ENCODE measurements around the gene AOAH. TPM values are rescaled to one million over a fixed set of nuclear protein-coding genes. Genes with fewer than 3 reads are reported as not detected.

The AOAH gene
- total and polyA plus RNA-seq, 2 of the 4 experiments (the other 2 are of a cell fraction), result not detected

DNA sequence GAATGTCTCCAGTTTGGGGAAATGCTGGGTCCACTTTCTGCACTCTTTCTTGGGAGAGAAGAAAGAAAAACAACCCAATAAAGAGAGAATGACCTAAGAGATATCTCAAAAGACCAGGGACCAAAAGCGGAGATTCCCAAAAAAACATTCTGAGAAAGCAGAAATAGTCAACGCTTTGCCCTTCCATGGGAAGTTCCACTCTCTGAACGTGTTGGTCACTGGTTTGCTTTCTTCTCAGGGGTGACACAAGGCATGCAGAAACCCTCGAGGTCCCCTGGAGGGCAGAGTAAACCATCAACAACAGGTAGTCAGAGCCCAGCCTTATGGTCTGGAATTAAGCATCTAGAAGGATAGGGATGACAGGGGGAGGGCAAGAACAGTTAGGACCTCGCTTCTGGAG is 26.2 kb upstream of the AOAH start:
- no peak overlapping the region for H3K14ac ChIP-seq (replicated peaks; ENCODE audit: low read depth, low read length)
- H4K8ac ChIP-seq (ENCODE audit: low read depth in 2 of 2, low read length in 2 of 2), result no peak overlapping the region
- H4K91ac ChIP-seq (ENCODE audit: insufficient read depth, low read depth, low read length), result no peak overlapping the region
- DNase-seq (no peak), ATAC-seq (ENCODE audit: low read depth) (no peak)
- H2AFZ ChIP-seq (replicated peaks; ENCODE audit: low read length, poor library complexity), result no peak overlapping the region
- no peak overlapping the region for H3K4me2 ChIP-seq (ENCODE audit: low read depth, low read length)
- no peaks in the 10 kb centered on the region for H3K4me1 ChIP-seq (ENCODE audit: control insufficient read depth, insufficient read depth, low read length)
- no peaks in the 10 kb centered on the region for H3K9me1 ChIP-seq (ENCODE audit: insufficient read depth, low read length)
- H4K5ac ChIP-seq (ENCODE audit: low read depth, low read length), result no peak overlapping the region
- no peak overlapping the region for H3K4ac ChIP-seq (ENCODE audit: low read depth, low read length)
- H3K56ac ChIP-seq (ENCODE audit: extremely low read depth, insufficient read depth, low read length), result no peak overlapping the region
- no peak overlapping the region for H3K4me3 ChIP-seq (ENCODE audit: insufficient read depth, low read depth, low read length)
- H3K27me3 ChIP-seq (ENCODE audit: control insufficient read depth, insufficient read depth, low read length), result no peaks in the 10 kb centered on the region
- H2AK5ac ChIP-seq (ENCODE audit: low read depth, low read length), result no peak overlapping the region
- TF ChIP-seq BHLHE40 (IDR thresholded peaks at IDR 0.05; ENCODE audit: low read depth, low read length) (no peak), MAFK (IDR thresholded peaks at IDR 0.05; ENCODE audit: low read depth, low read length) (no peak), MAZ (IDR thresholded peaks at IDR 0.05; ENCODE audit: borderline replicate concordance, low read depth, low read length) (no peak), NFE2L2 (IDR thresholded peaks at IDR 0.05; ENCODE audit: low read depth, low read length) (no peak), CHD1 (IDR thresholded peaks at IDR 0.05; ENCODE audit: low read depth, low read length) (no peak)
- TF ChIP-seq, protein P1, sequence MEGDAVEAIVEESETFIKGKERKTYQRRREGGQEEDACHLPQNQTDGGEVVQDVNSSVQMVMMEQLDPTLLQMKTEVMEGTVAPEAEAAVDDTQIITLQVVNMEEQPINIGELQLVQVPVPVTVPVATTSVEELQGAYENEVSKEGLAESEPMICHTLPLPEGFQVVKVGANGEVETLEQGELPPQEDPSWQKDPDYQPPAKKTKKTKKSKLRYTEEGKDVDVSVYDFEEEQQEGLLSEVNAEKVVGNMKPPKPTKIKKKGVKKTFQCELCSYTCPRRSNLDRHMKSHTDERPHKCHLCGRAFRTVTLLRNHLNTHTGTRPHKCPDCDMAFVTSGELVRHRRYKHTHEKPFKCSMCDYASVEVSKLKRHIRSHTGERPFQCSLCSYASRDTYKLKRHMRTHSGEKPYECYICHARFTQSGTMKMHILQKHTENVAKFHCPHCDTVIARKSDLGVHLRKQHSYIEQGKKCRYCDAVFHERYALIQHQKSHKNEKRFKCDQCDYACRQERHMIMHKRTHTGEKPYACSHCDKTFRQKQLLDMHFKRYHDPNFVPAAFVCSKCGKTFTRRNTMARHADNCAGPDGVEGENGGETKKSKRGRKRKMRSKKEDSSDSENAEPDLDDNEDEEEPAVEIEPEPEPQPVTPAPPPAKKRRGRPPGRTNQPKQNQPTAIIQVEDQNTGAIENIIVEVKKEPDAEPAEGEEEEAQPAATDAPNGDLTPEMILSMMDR (conservative IDR thresholded peaks at IDR 0.05; ENCODE audit: low read depth, low read length), result no peak
- no TSS peak for BruUV-seq (replicated peaks)
- H3K9ac ChIP-seq (ENCODE audit: low read depth, low read length), result no peak overlapping the region
- H3K9me3 ChIP-seq (ENCODE audit: control insufficient read depth, insufficient read depth, low read length), result no peaks in the 10 kb centered on the region
- no peaks in the 10 kb centered on the region for H3K36me3 ChIP-seq (ENCODE audit: control insufficient read depth, insufficient read depth, low read length)
- H3K18ac ChIP-seq (ENCODE audit: low read depth, low read length), result no peak overlapping the region
- WGBS, 2 experiments (ENCODE audit: extremely low coverage in 2 of 2, insufficient read length in 1 of 2), result no CpG with 5 or more reads among the region's 5 CpGs
- CTCF ChIA-PET, result no interaction called here
- H2BK20ac ChIP-seq (ENCODE audit: low read depth, low read length), result no peak overlapping the region
- H2BK15ac ChIP-seq (ENCODE audit: low read depth, low read length), result no peak overlapping the region
- H3K27ac ChIP-seq (ENCODE audit: insufficient read depth, low read length), result no peak overlapping the region
- no peaks in the 10 kb centered on the region for H3K79me1 ChIP-seq (ENCODE audit: low read depth in 1 of 2, low read length in 2 of 2)
- no peak overlapping the region for H2AK9ac ChIP-seq (replicated peaks; ENCODE audit: low read depth, low read length, poor library complexity)
- no peaks in the 10 kb centered on the region for H4K20me1 ChIP-seq (ENCODE audit: insufficient read depth, low read length)
- no peak overlapping the region for H3K23ac ChIP-seq (ENCODE audit: low read depth, low read length)
- dilution Hi-C loops (cut with HindIII; ENCODE audit: low sequenced_read_pairs, unreplicated experiment), result no loop called here
- no peak overlapping the region for H2BK5ac ChIP-seq (ENCODE audit: low read depth, low read length, poor library complexity, severe bottlenecking)
- no peak overlapping the region for H2BK120ac ChIP-seq (ENCODE audit: low read depth, low read length)
- in situ Hi-C loops (cut with MboI; ENCODE audit: low sequenced_read_pairs), result no loop called here
- intact Hi-C loops (cut with micrococcal nuclease), result no loop called here
- POLR2A ChIA-PET (ENCODE audit: unreplicated experiment), result no interaction called here

All from IMR-90 (cell line).